ENCODE data around the gene ITPR1.

GRCh38 chr3:4476496-4476895 is 16.7 kb upstream of the ITPR1 start:
- no peak for TF ChIP-seq CTCF (IDR thresholded peaks at IDR 0.05)
- TF ChIP-seq POLR2A (IDR thresholded peaks at IDR 0.05), result no peak
